Activated CD4-positive, alpha-beta T cell treated with anti-CD3 and anti-CD28 coated beads, Interleukin-2, amount 50 U/mL, for 48 hours (primary cell): ENCODE measurements around the gene TSTD1.
"Not testable (repeated sequence)": the region's sequence is repeated elsewhere in the genome, so short reads cannot be mapped to it uniquely, and the experiment has no call there.

Source experiments
- DNase-seq, 2 experiments: peaks; one replicate each; pipeline ENCODE4 v3.0.0-alpha.2; 2020

Gene TSTD1

DNA sequence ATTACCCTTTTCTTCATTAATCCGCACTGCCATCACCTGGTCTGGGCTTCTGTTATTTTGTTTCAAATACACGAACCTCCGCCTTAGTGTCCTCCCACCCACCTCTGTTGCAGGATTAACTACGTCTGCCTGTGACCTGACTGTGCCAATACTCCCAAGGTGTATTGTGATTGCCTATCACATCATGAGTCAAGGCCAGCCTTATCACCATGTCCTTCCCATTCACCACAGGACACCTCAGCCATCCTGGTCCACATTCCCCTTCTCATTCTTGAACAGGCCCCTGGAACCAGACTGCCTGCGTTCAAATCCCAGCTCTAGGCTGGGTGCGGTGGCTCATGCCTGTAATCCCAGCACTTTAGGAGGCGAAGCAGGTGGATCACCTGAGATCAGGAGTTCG lies 32.2 kb downstream of the TSTD1 start:
- DNase-seq, result no peak

GRCh38 chr1:161001525-161001924 lies 37.2 kb downstream of the TSTD1 start:
- no peak for DNase-seq

DNA sequence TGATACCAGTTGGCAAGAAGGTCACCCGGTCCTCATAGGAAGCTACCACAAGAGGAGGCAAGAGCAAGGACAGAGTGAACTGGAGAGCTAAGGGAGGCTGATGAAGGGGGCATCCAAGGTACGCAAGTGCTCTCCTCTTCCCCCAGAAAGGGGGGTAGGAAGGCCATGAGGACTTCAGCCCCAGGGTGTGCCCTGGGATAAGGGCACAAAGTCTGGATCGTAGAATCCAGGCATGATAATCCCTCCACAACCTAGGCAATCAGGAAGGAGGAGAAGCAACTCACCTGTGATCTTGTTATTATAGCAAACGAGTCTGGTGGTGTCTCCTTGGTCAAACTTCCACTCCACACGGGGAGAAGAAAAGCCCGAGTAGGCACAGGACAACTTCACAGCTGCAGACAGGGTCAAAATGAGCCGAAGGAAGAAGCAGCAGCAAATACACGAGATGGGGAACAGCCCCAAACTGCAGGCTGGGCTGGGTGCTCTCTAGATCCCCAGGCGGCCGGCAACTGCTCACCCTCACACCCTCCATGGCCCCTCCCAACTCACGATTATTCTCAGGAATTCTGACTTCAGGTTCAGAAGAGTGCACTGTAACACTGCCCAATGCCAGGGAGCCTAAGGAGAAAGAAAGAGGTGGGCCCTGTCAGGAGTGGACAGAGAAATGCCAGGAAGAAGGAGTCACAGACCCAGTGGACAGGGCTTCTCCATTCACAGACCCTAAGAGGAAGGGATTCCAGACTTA lies 37.9 kb downstream of the TSTD1 start:
- DNase-seq, result no peak

- DNase-seq, result no peak
Observed at GRCh38 chr1:160999376-160999775, 39.4 kb downstream of the TSTD1 start.

DNA sequence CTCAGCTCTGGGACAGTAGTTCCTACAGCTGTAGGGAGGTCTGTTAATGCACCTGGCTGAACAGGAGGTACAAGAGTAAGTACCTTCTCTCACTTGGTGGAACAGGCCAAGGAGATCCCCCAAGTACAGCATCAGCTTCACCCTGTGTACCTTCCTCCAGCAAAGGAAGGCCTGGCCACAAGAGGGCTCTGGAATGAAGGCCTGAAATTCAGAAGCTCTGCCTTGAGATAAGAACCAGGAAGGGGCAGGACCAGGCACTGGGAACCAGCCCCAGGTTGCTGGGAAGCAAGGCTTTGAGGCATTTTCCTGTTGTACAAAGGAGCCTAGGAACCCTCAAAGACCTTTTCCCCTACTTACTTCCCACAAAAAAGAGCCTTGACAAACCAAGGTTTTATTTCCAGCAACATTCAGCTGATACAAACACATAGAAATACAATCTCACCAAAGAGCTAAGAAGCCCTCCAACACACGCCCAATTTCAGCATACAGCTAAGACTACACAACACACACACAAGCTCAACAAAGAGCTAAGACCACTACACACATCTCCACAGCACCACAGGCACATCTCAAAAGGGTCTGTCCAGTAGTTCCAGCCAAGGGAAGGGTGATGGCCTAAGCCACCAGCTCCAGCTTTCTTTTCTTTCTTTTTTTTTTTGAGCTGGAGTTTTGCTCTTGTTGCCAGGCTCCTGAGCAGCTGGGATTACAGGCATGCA lies 41.3 kb downstream of the TSTD1 start:
- DNase-seq, result peak; percentile 43 to 63

DNA sequence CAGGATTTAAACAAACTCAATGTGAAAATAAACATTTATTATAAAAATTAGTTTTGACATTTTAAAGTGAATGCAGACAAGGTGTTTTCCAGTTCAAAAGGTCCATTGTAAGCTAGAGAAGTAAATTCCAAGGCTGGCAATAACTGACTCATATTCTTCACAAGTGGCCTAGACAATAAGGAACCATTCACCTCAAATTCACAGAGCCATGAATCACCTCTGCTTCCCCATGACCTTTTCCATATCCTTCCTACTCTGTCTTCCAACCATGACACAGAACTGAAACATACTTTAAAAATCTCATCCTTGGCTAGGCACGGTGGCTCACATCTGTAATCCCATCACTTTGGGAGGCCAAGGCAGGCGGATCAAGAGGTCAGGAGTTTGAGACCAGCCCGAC lies 42.6 kb downstream of the TSTD1 start:
- no peak for DNase-seq

DNA sequence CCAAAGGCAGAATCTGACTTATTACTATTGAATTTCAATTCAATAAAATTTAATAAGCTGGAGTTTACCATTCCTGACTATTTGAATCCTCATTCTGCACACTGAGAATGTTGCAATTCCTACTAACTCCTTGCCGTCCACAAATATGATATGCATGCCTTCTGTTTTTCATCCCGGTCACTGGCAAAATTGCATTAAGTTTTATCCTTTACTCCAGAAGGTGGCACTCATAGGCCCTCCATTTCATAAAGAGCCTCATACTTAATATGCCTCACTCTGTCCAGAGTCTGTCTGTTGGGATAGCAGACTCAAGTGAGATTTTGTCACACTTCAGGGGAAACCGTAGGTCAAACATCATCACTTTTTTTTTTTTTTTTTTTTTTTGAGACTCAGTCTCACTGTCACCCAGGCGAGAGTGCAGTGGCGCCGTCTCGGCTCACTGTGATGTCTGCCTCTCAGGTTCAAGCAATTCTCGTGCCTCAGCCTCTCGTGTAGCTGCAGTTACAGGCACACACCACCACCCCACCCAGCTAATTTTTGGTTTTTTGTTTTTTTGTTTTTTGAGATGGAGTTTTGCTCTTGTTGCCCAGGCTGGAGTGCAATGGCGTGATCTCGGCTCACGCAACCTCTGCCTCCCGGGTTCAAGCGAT lies 45.1 kb downstream of the TSTD1 start:
- no peak for DNase-seq

- not testable (repeated sequence) for DNase-seq
Observed at GRCh38 chr1:160992036-160992435, 46.7 kb downstream of the TSTD1 start.
